SK-N-SH (cell line): ENCODE measurements around the gene CELSR2.

Experiments
- CTCF ChIP-seq: fragments of 200-600 bp; sonication (generic); IDR thresholded peaks from 2 replicates; pipeline ENCODE4 v1.6.1; 2017; ENCODE audit warnings: antibody characterized with exemption, mild to moderate bottlenecking, moderate library complexity
- EZH2phosphoT487 ChIP-seq: fragments of 200-600 bp; sonication (generic); IDR thresholded peaks from 2 replicates; pipeline ENCODE4 v1.6.1; 2017; ENCODE audit warnings: low read depth, mixed run types, mild to moderate bottlenecking, antibody characterized with exemption, moderate library complexity, borderline replicate concordance
- FOXM1 ChIP-seq: IDR thresholded peaks from 2 replicates; pipeline ENCODE4 v1.4.0; 2012; ENCODE audit warnings: low read depth, mild to moderate bottlenecking
- JUND ChIP-seq: IDR thresholded peaks from 2 replicates; pipeline ENCODE4 v1.4.0; 2012
- MEF2A ChIP-seq: IDR thresholded peaks from 2 replicates; pipeline ENCODE4 v1.4.0; 2012; ENCODE audit warnings: low read depth, borderline replicate concordance
- NRF1 ChIP-seq: IDR thresholded peaks from 2 replicates; pipeline ENCODE4 v1.6.1; 2012; ENCODE audit warnings: low read depth, mild to moderate bottlenecking, low read length
- POLR2AphosphoS5 ChIP-seq: IDR thresholded peaks from 2 replicates; pipeline ENCODE4 v1.6.1; 2012; ENCODE audit warnings: low read depth, low read length
- RAD21 ChIP-seq: IDR thresholded peaks from 2 replicates; pipeline ENCODE4 v1.6.1; 2012; ENCODE audit warnings: mild to moderate bottlenecking, low read length
- REST ChIP-seq: IDR thresholded peaks from 2 replicates; pipeline ENCODE4 v1.6.1; 2012; ENCODE audit warnings: mild to moderate bottlenecking, low read depth, low read length, moderate library complexity
- USF2 ChIP-seq: fragments of 150-350 bp; IDR thresholded peaks from 2 replicates; pipeline ENCODE4 v1.6.1; 2017; ENCODE audit warnings: antibody characterized with exemption, low read length, low read depth, borderline replicate concordance
- YY1 ChIP-seq: IDR thresholded peaks from 2 replicates; pipeline ENCODE4 v1.4.0; 2012; ENCODE audit warnings: low read depth, mild to moderate bottlenecking
- TF ChIP-seq, protein P1 (sequence below): IDR thresholded peaks from 2 replicates; pipeline ENCODE4 v1.4.0; 2012; ENCODE audit warnings: low read depth, borderline replicate concordance

GRCh38 chr1:109247401-109248365 is 1.7 kb upstream of the CELSR2 start:
- TF ChIP-seq JUND (no peak), CTCF (no peak), YY1 (no peak), USF2 (no peak), RAD21 (no peak), EZH2phosphoT487 (no peak), POLR2AphosphoS5 (no peak), MEF2A (no peak), NRF1 (no peak), FOXM1 (no peak), REST (no peak)
- TF ChIP-seq, protein P1, sequence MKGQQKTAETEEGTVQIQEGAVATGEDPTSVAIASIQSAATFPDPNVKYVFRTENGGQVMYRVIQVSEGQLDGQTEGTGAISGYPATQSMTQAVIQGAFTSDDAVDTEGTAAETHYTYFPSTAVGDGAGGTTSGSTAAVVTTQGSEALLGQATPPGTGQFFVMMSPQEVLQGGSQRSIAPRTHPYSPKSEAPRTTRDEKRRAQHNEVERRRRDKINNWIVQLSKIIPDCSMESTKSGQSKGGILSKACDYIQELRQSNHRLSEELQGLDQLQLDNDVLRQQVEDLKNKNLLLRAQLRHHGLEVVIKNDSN = no peak
